DND-41 (cell line): ENCODE results near the gene SKAP1.

Experiments
- EZH2 ChIP-seq: IDR thresholded peaks from 3 replicates; pipeline ENCODE4 v1.6.1; 2012; ENCODE audit warnings: borderline replicate concordance, low read depth, mild to moderate bottlenecking, moderate library complexity, low read length, inconsistent platforms; ENCODE audit not compliant: severe bottlenecking
- TF ChIP-seq, protein P1 (sequence below): IDR thresholded peaks from 2 replicates; pipeline ENCODE4 v1.5.1; 2012; ENCODE audit warnings: borderline replicate concordance, low read length, moderate library complexity, mild to moderate bottlenecking; ENCODE audit not compliant: poor library complexity, severe bottlenecking; ENCODE audit errors: extremely low read depth

DNA sequence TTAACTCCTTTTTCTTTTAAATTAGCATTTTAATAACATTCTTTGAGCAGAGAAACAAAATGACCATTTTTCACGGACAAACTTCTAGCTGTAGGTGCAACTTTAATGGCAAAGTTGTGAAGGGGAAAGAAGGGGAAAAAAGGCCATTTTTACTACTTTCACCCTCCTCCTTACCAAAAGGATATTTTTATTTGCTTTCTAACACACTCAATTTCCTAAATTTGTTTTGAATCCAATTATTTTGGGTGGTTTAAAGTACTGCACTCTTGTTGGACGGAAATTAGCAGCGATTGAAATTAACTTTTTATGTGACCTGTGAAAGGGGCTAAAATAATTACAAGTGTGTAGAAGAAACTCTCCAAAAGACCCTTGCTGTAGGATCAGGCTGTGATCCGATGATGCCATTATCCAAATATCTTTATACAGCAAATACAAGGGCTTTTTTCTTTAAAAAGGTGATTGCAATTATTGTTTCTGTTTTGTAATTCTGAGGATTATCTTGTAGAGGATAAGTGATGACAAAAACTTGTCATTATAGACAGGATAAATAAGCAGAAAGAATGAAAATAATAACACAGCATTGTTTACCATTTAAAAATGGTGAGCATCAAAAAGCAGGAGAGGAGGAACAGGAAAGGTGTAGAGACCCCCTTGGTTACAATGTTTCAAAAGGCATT, 280.1 kb downstream of the SKAP1 start:
- TF ChIP-seq, protein P1, sequence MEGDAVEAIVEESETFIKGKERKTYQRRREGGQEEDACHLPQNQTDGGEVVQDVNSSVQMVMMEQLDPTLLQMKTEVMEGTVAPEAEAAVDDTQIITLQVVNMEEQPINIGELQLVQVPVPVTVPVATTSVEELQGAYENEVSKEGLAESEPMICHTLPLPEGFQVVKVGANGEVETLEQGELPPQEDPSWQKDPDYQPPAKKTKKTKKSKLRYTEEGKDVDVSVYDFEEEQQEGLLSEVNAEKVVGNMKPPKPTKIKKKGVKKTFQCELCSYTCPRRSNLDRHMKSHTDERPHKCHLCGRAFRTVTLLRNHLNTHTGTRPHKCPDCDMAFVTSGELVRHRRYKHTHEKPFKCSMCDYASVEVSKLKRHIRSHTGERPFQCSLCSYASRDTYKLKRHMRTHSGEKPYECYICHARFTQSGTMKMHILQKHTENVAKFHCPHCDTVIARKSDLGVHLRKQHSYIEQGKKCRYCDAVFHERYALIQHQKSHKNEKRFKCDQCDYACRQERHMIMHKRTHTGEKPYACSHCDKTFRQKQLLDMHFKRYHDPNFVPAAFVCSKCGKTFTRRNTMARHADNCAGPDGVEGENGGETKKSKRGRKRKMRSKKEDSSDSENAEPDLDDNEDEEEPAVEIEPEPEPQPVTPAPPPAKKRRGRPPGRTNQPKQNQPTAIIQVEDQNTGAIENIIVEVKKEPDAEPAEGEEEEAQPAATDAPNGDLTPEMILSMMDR: no peak
- no peak for TF ChIP-seq EZH2
